Glomerular visceral epithelial cell (primary cell): ENCODE measurements around the gene ARID5A.

Experiments used
- DNase-seq: peaks from one replicate; pipeline ENCODE4 v3.0.0-alpha.2; 2016; ENCODE audit errors: extremely low spot score

ARID5A gene

GRCh38 chr2:96507957-96508520, 28.5 kb upstream of the ARID5A start:
- DNase-seq, result peak; percentile 68

GRCh38 chr2:96508521-96509113, 27.9 kb upstream of the ARID5A start:
- no peak for DNase-seq

DNA sequence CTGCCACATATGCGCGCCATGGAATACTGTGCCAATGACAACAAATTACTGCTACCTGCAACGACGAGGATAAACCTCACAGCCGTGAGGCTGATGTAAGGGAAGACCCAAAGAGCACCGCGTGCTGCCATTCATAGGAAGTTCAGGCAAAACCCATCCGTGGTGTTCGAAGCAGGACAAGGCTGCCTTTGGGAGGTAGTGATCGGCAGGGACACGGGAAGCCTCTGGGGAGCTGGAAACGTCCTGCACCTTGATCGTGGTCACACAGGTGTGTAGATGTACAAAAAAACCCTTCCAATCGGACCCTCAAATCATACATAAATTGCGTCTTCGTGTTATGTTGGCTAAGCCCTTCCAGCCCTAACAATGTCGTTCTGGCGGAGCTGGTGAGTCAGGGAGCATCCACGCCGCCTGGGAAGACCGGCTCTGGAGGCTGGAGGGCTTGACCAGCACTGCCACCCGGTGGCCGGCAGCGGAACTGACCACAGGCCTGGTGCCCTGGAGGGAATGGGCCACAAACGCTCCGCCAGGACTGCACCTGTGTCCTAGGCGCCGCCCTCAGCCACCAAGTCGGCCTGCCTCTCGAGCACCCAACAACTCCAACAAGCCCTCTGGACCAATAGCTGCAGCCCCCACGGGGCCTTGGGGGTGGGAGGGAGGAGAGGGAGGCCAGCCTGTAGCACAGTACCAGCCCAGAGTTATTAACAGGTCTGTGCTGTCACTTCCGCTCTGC, 27.3 kb upstream of the ARID5A start:
- DNase-seq, result peak; percentile 89

DNA sequence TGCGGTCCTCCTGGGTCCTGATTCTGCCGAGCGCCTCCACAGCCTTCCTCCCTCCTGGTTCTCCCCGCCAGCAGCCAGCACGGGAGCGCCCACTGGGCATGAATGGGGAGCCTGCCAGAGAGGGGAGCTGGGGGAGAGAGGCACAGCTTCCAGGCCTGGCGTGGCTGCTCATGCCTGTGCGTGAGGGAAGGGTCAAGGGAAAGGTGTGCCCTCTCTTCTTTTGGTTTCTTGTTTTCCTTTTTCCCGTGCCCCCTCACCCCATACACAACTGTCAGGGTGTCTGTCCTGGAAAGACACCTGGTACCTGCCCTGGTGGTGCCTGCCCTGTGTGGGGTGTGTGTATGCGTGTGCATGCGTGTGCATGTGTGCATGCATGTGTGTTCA, 26.7 kb upstream of the ARID5A start:
- no peak for DNase-seq

DNA sequence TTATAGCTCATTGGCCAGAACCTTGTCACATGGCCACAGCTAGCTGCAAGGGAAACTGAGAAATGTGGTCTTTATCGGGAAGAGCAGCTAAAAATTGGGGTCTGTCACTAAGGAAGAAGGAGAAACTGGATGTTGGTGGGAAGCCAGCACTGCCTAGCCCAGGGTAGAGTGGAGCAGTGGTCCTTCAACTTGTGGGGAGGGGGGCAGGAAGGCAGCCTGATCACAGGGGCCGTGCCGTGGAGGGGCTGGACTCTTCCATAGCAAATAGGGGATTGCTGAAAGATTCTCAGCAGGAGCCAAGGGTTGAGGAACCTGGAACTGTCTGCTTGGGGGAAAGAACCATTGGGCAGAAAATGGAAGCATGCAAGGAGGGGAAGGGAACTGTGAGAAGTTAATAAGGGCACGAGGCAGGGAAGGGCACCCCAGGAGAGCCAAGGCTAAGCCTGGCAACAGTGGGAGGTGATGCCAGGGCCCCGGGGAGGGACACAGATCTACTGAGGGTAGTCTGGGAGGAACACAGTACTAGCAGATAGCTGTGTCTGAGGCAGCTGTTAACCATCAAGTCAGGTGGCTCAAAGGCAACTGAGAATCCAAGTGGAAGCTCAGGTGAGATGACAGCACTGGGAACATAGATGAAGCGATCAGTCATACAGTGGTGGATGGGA, 25.5 kb upstream of the ARID5A start:
- no peak for DNase-seq

DNA sequence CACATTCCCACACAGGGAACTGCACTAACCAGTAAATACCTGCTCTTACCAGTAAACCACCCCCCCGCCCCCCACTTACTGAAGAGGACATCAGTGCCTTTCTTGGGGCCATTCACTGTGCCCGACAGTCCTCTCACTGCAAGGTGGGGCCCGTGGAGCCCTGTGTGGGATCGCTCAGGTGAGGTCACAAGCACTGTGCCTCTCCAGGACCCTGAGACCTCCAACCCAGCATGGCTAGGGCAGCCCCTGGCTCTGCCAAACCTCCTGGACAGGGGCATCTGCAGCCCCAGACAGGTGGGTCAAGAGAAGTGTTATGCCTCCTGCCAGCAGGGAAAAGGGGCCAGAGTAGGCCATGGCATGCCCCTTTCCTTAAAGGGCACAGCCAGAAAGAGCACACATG, 24.7 kb upstream of the ARID5A start:
- no peak for DNase-seq

GRCh38 chr2:96512341-96512740, 24.2 kb upstream of the ARID5A start:
- no peak for DNase-seq

DNA sequence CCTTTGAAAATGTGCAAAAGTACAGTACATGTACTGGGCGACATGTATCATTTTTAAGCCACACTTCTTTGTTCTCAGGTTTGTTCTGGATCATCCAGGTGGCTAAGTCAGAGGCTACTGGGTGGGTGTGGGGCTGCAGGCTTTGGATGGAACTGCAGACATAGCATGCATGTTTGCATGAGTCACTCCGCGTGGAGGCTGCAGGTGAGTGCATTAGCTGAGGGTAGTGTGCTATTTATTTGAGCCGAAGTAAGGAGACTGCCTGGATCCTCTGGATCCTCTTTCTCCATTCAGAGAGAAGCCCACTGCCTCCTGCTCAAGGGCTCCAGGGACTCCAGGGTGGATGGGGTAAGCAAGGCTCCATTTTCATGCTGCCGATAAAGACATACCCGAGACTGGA, 22.0 kb upstream of the ARID5A start:
- no peak for DNase-seq

DNA sequence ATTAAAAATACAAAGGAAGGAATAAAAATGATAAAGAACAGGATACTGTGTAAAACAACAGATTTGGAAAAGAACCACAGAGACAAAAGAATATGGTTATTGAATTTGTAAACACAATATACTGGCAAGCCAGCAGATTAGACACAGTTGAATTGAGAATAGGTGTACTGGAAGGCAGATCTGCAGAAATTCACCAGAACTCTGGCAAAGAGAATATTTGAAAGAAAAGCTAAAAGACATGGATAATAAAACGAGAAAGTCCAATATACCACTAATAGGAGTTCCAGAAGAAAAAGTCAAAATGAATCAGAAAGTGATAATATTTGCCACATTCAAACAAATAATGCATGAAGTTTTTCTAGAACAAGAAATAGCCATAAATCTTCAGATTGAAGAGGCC, 19.5 kb upstream of the ARID5A start:
- no peak for DNase-seq

DNA sequence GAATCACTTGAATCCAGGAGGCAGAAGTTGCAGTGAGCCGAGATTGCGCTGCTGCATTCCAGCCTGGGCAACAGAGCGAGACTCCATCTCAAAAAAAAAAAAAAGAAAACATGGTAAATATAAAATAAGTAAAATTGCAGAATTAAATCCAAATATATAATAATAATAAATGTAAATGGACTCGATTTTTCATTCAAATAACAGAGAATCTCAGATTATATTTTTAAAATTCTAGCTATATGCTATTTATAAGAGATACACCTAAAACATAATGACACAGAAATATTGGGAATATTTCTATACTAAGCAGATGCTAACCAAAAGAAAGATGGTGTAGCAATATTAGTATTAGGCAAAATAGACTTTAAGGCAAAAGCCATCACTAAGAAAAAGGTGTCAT, 16.3 kb upstream of the ARID5A start:
- no peak for DNase-seq

- DNase-seq, result no peak
Observed at GRCh38 chr2:96520697-96521096, 15.9 kb upstream of the ARID5A start.

- DNase-seq, result no peak
Observed at GRCh38 chr2:96521219-96521618, 15.3 kb upstream of the ARID5A start.

GRCh38 chr2:96522304-96523203, 14.0 kb upstream of the ARID5A start:
- no peak for DNase-seq

DNA sequence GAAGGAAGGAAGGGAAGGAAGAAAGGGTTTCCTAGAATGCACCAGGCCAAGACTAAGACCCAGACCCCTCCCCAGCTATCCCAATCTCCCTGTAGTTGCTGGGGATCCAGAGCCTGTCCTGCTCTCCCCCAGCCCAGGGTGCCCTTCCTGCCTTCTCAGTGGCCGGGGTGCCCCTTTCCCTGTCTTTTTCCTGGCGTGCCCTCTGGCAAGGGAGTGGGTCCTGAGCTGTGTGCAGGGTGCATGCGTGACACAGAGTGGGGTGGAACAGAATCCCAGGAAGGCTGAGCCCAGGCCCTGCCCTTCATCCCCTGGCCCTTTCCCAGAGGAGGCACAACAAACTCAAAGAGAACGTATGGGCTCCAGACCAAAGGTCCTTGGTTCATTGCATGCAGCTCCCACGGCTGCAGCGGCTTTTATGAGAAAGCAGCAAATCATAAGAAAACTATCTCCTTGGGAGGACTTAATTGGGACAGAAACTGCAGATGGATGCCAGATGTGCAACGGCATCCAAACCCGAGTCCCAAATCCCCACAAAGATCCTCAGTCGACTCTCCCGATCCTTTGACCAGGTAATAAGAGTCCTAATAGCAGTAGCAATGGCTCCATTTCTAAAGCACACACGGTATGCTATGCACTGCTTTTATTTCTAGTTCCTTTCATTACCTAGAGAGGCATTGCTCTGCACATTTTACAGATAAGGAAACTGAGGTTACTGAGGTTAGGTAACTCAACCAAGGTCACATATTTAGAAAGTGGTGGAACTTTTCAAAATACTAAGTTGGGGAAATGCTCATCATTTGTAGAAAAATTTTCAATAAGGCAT, 12.7 kb upstream of the ARID5A start:
- no peak for DNase-seq

DNA sequence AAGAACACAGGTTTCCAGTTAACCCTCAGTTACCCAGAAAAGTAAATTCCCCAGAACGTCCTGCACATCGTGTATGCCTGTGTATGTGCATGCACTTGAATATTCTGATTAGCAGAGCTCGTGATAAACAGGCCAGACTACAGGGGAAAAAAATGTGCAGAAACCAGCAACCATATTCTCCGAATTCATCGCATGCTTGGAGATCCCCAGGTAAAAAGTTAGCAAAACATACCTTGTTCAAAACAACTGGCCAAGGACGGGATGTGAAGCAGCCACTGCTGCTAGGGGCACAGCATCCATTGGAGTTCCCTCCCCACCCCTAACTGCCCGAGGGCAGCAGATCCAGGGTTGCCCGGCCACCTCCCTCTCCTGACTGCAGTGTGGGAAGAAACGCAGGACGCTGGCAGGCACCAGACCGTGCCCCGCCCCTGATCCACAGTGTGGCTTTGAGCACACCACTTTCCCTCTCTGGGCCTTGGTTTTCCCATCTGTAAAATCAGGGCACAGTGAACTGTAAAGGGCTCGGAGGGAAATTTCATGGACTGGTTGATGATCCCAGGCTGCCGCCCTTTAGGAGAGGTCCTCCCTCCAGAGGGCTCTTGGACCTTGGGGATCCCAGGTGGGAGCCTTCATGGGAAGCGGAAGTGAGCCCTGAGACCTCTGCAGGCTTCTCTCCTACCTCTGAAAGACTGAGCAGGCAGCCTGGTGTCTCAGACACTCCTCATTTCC, 11.9 kb upstream of the ARID5A start:
- no peak for DNase-seq

DNA sequence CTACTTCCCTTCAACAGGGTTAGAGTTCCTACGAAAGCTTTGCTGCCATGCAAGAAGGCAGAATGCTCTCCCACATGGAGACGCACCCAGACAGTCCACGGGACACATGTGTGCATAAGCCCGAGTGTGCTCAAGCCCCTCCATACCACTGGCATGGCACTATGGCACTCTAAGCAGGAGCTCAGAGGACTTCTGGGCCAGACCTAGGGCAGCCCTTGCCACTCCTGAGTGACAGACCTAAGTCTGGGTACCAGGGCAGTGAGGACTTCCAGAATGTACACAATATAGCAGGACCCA, 11.4 kb upstream of the ARID5A start:
- DNase-seq, result no peak

GRCh38 chr2:96526101-96526591, 10.4 kb upstream of the ARID5A start:
- no peak for DNase-seq

- no peak for DNase-seq
Observed at GRCh38 chr2:96526615-96527285, 9.8 kb upstream of the ARID5A start.

DNA sequence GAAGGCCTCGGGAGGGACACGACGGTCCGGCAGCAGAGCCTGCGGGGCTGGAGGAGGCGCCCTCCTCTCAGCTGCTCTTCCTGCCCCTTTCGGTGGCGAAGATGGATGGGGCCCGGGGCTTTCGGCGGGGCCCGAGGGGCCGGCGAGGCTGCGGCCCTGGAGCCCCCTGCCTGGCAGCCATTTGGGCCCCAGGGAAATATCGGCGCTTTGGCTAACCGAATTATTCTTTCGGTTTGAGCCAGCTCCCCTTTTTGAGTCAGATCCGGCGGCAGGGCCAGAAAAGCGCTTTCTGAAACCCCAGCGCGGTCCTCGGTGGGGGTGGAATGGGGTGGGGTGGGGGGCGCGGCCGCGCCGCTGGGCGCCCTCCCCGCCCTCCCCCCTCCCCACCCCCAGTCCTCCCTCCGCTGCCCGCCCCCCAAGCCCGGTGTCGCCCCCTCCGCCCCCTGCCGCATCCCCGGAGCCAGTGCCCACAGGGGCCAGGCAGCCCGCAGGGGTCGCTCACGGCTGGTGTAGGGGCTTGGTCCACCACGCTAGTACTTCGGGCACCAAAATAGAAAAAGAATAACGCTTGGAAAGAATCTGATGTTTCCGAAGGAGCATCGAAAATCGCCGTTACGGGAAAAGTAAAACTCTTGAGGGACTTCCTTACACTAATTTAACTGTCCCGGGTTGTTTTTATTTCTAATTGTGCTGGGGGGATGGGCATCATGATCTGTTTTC, 9.1 kb upstream of the ARID5A start:
- DNase-seq, result no peak
